ENCODE results near the gene SETD1B.

SETD1B gene

DNA sequence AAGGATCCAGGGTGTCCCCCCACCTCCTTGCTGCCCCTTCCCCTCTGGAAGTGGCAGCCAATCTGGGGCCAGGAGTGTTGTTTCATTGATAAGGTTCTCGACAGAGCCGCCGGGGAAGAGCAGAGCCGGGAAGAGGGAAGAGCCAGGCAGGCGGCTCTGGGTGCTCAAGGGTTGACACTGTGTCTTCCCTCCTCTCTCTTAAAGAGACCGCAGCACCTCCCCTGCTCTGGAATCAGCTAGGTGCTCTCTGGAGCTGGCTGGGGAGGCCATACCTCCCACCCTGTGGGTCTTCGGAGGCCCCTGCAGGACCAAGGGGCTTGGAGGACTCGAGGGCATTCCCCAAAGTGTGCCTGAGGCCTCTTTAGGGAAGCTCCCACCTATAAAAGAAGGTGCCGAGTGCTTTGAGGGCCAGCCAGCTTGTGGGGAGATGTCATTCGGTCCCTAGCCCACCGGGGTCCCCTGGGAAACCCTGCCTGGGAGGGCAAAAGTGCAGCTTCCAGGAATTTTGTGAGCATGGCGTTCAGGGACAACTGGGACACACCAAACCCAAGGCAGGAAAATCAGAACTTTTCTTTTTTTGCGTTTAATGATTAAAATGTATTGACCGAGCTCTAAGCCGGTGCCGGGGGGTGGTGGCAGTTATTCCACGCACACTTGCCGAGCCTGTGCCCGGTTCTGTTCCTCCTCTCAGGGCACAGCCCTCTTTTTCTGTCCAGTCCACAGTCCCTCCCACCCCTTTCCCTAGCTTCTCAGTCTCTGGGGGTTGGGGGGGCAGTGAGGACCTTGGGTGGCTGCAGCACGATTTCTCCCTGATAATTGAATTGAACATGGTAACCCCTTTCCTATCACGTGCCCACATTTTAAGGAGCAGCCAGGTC is 3.0 kb downstream of the SETD1B start:
- TF ChIP-seq Cebpa-rat (IDR thresholded peaks at IDR 0.05) = no peak
- Histone ChIP-seq H3K36me3 (peaks cover 37% of the 10 kb centered on the region), H3K4me3 (peak overlapping the region; percentile 96), H3K4me1 (peaks cover 50% of the 10 kb centered on the region), H3K4me2 (peak overlapping the region; percentile 93), H3K9me3 (no peaks in the 10 kb centered on the region), H3K9ac (peak overlapping the region; percentile 100), H3K27ac (peak overlapping the region; percentile 100), H4K20me1 (peaks cover 62% of the 10 kb centered on the region), H3K27me3 (no peaks in the 10 kb centered on the region)

DNA sequence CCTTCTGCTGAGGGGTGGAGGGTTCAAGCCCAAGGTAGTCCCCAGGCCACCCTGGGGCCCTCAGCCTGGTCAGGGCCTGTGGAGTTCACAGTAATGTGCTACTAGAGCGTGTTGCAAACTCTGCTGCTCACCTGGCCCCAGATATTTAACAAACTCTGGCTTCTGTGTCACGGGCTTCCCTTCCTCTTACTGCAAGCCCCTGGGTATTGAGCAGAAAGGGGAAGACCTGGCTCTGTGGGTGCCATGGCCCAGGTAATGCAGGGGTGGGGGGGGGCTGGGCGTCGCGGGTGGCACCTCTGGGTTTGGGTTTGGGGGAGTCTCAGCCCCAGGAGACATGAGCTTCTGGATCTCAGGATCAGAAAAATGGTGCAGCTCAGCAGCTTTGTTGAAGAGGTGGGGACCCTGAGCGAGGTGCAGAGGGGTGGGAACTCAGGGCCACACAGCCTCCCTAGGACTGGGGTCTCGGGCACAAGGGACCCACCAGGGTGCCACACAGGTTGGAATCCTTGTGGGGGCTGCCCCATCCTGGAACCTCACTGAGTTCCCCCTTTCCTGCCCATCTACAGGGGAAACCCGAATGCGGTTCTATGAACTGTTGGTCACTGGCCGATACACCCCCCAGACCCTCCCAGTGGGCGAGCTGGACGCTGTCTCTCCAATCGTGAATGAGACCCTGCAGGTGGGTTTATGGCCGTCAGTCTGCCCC is 4.0 kb downstream of the SETD1B start:
- Histone ChIP-seq H3K4me2 (peak overlapping the region; percentile 93), H3K9ac (peak overlapping the region; percentile 100), H4K20me1 (peaks cover 72% of the 10 kb centered on the region), H3K27me3 (no peaks in the 10 kb centered on the region), H3K4me3 (peak overlapping the region; percentile 96), H3K36me3 (peaks cover 37% of the 10 kb centered on the region), H3K9me3 (no peaks in the 10 kb centered on the region), H3K4me1 (peaks cover 59% of the 10 kb centered on the region), H3K27ac (peak overlapping the region; percentile 18; the same call in 1 of the 2 replicates)
- no peak for TF ChIP-seq Cebpa-rat (IDR thresholded peaks at IDR 0.05)

DNA sequence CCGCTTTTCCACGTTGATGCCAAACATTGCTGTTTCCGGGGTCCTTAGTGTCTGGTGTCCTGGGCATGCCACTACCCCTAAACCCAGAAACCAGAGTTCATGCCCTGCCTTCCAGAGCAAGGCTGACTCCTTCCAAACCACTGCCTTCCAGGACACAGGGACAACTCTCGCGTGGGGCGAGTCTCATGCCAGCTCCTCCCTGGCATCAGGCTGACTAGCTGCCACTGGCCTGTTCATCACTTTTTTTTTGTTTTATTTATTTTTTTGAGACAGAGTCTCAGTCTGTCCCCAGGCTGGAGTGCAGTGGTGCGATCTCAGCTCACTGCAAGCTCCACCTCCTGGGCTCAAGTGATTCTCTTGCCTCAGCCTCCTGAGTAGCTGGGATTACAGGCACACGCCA is 4.8 kb downstream of the SETD1B start:
- TF ChIP-seq Cebpa-rat (IDR thresholded peaks at IDR 0.05) = no peak
- Histone ChIP-seq H3K9me3 (no peaks in the 10 kb centered on the region), H3K27ac (no peak overlapping the region), H3K9ac (no peak overlapping the region), H3K4me3 (no peak overlapping the region), H3K4me1 (peaks cover 68% of the 10 kb centered on the region), H4K20me1 (peaks cover 81% of the 10 kb centered on the region), H3K27me3 (no peaks in the 10 kb centered on the region), H3K36me3 (peaks cover 45% of the 10 kb centered on the region), H3K4me2 (peak overlapping the region; percentile 93)

DNA sequence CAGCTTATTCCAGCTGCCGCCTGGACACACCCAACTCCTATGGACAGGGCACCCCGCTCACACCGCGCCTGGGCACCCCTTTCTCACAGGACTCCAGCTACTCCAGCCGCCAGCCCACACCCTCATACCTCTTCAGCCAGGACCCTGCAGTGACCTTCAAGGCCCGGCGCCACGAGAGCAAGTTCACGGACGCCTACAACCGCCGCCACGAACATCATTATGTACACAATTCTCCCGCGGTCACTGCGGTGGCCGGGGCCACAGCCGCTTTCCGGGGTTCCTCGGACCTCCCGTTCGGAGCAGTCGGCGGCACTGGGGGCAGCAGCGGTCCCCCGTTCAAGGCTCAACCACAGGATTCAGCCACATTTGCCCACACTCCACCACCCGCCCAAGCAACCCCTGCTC is 5.9 kb downstream of the SETD1B start:
- H4K20me1 ChIP-seq = peaks cover 90% of the 10 kb centered on the region
- H3K4me1 ChIP-seq = peaks cover 70% of the 10 kb centered on the region
- TF ChIP-seq Cebpa-rat (IDR thresholded peaks at IDR 0.05) = no peak
- peak overlapping the region; percentile 88; the same call in 1 of the 2 replicates for H3K4me2 ChIP-seq
- no peak overlapping the region for H3K9ac ChIP-seq
- H3K4me3 ChIP-seq = no peak overlapping the region
- peaks cover 54% of the 10 kb centered on the region for H3K36me3 ChIP-seq
- no peaks in the 10 kb centered on the region for H3K9me3 ChIP-seq
- H3K27me3 ChIP-seq = no peaks in the 10 kb centered on the region
- peak overlapping the region; percentile 76; the same call in 1 of the 2 replicates for H3K27ac ChIP-seq

DNA sequence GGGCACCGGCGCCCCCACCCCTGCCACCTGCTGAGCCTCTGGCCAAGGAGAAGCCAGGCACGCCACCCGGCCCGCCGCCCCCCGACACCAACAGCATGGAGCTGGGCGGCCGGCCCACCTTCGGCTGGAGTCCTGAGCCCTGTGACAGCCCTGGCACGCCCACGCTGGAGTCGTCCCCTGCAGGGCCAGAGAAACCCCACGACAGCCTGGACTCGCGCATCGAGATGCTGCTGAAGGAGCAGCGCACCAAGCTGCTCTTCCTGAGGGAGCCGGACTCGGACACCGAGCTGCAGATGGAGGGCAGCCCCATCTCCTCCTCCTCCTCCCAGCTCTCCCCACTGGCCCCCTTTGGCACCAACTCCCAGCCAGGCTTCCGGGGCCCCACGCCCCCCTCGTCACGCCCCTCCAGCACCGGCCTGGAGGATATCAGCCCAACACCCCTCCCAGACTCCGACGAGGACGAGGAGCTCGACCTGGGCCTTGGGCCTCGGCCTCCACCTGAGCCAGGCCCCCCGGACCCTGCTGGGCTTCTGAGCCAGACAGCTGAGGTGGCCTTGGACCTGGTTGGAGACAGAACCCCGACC is 6.5 kb downstream of the SETD1B start:
- H3K9me3 ChIP-seq = no peaks in the 10 kb centered on the region
- H3K36me3 ChIP-seq = peaks cover 60% of the 10 kb centered on the region
- H3K27ac ChIP-seq = peak overlapping the region; percentile 76
- H3K4me3 ChIP-seq = peak overlapping the region; percentile 64
- H3K27me3 ChIP-seq = no peaks in the 10 kb centered on the region
- TF ChIP-seq Cebpa-rat (IDR thresholded peaks at IDR 0.05) = no peak
- peak overlapping the region; percentile 68 for H3K9ac ChIP-seq
- H3K4me2 ChIP-seq = peak overlapping the region; percentile 88
- H3K4me1 ChIP-seq = peaks cover 70% of the 10 kb centered on the region
- H4K20me1 ChIP-seq = peaks cover 96% of the 10 kb centered on the region

DNA sequence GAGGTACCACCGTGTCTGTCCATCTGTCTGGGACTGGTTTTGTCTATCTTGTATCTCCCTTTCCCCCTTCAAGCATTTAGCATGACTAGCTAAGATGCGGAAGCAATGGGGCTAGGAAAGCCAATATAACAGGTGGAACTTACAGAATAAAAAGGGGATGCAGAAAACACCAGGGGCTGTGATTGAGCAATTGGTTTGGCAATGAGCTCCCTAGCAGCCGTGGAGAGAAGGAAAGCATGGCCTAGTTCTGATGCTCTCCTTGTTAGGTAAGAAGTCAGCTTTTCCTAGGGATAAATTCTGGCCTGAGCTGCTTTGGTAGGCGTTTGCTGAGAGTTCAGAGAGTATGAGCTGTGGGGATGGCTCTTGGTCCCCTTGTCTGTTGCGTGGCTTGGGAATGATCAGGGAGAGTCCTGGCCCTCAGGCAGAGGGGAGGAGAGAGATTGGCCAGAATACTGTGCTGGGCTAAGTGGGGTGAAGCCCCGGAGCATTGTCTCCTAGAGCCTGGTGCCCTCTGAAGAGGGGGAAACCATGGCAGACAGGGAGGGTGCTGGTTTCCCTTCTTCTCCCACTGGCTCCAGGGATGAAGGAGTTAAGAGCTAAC is 7.1 kb downstream of the SETD1B start:
- Histone ChIP-seq H3K9ac (peak overlapping the region; percentile 68), H3K36me3 (peaks cover 66% of the 10 kb centered on the region), H4K20me1 (peaks cover 98% of the 10 kb centered on the region), H3K4me1 (peaks cover 70% of the 10 kb centered on the region), H3K4me2 (peak overlapping the region; percentile 88), H3K9me3 (no peaks in the 10 kb centered on the region), H3K4me3 (peak overlapping the region; percentile 64), H3K27ac (peak overlapping the region; percentile 76), H3K27me3 (no peaks in the 10 kb centered on the region)
- TF ChIP-seq Cebpa-rat (IDR thresholded peaks at IDR 0.05) = peak; percentile 68

DNA sequence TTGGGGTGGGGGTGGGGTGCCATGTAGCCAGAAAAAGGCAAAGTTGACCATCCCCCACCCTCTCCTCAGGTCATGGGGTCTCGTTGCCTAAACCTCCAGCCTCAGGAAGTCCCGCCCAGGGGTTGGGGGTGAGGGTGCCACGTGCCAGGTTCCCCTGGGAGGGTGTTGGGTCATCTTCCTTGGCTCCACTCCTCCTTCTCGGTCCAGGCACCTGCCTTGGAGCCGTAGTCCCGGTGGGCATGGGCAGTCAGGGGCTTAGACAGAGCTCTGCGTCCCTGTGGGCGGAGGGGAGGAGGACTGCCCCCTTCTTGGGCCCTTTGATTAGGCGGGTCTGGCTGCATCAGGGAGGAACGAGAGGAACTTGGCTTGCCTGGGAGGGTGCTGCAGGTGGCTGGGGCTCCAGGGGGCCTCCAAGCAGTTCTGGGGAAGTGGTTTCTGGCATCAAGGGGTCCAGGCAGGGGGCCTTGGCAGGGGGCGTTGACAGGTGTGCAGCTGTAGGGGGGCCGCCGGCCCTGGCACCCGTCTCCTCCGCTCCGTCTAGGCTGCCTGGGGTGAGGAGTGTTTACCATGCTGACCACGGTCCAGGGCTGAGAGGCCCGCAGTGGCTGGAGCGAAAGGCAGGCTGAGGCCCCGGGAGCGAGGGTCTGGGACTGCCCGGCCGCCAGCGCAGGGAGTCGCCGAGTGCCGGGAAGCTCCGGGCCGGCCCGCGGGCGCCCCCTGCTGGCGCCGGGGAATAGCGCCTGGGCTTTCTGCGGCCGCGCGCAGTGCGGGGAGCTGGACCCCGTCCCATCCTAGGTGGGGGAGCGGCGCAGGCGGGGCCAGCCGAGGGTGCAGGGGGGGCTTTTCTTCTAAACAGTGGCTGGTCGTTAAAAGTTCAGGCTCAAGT is 7.9 kb downstream of the SETD1B start:
- Histone ChIP-seq H4K20me1 (peaks cover 96% of the 10 kb centered on the region), H3K27ac (peak overlapping the region; percentile 76), H3K27me3 (no peaks in the 10 kb centered on the region), H3K36me3 (peaks cover 73% of the 10 kb centered on the region), H3K9me3 (no peaks in the 10 kb centered on the region), H3K4me3 (peak overlapping the region; percentile 64), H3K4me1 (peaks cover 66% of the 10 kb centered on the region), H3K4me2 (peak overlapping the region; percentile 88), H3K9ac (peak overlapping the region; percentile 68)
- no peak for TF ChIP-seq Cebpa-rat (IDR thresholded peaks at IDR 0.05)

DNA sequence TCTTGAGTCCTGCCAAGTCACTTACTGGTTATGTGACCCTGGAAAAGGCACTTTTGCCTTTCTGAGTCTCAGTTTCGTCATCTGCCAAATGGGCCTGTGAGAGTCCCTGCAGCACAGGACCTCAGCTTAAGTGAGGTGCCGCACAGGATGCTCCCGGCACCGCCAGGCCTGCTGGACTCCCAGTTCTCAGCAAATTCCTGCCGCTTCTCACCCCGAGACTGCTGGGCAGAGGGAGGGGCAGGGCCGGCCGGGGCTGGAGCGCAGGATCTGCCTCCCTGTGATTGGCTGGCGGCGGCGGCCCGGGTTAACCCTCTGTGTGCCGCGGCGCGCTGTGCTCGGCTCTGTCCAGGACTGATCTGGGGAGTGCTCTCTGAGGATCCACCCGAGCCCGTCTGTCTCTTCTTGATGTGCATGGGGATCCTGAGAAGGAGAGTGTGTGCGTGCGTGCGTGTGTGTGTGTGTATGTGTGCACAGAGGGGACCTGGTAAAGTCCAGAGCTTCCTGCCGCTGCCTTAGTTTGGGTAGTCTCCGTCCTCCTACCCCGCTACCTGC is 8.6 kb downstream of the SETD1B start:
- H3K36me3 ChIP-seq = peaks cover 80% of the 10 kb centered on the region

More for the DNA sequence above, 8.6 kb downstream of the SETD1B start:
- H4K20me1 ChIP-seq = peaks cover 96% of the 10 kb centered on the region
- peak overlapping the region; percentile 68 for H3K9ac ChIP-seq
- no peaks in the 10 kb centered on the region for H3K27me3 ChIP-seq
- no peak for TF ChIP-seq Cebpa-rat (IDR thresholded peaks at IDR 0.05)
- H3K9me3 ChIP-seq = no peaks in the 10 kb centered on the region
- H3K4me3 ChIP-seq = peak overlapping the region; percentile 64
- H3K4me2 ChIP-seq = peak overlapping the region; percentile 88
- peak overlapping the region; percentile 76 for H3K27ac ChIP-seq
- peaks cover 60% of the 10 kb centered on the region for H3K4me1 ChIP-seq
